ENCODE results near the gene MZT2A. TPM values are rescaled to one million over a fixed set of nuclear protein-coding genes. Genes with fewer than 3 reads are reported as not detected.
"Not testable (repeated sequence)": the region's sequence is repeated elsewhere in the genome, so short reads cannot be mapped to it uniquely, and the experiment has no call there.

The MZT2A gene
- total and polyA plus RNA-seq, 5 donors from 2014 or later = 97.9 to 201 (median 122) TPM

DNA sequence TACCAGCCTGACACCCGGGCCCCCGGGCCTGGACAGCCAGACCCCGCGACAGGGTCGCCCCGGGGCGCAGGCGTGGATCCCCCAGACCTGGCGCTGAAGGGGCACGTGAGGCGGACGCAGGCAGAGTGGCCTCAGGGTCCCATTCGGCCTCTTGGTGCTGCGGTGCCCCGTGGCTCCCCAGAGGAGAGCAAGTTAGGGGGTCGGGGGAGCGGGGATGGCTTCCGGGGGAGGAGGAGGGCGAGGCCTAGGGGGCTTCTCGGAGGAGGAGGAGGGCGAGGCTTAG lies 46.7 kb downstream of the MZT2A start:
- H3K4me3 Mint-ChIP-seq; H3K36me3 Mint-ChIP-seq; H3K9me3 Mint-ChIP-seq; H3K36me3 ChIP-seq (ENCODE audit: control insufficient read depth, insufficient read depth, low read length); H3K4me1 ChIP-seq (ENCODE audit: control insufficient read depth, insufficient read depth, low read length, poor library complexity, severe bottlenecking); DNase-seq; H3K9me3 ChIP-seq (ENCODE audit: control insufficient read depth in 2 of 2, low read length in 2 of 2); H3K27me3 Mint-ChIP-seq; H3K27ac Mint-ChIP-seq; H3K27ac ChIP-seq (ENCODE audit: insufficient read depth, low read length, poor library complexity, severe bottlenecking); ATAC-seq (ENCODE audit: low read depth in 2 of 2); H3K4me3 ChIP-seq (ENCODE audit: low read depth, low read length); H3K4me1 Mint-ChIP-seq; H3K27me3 ChIP-seq (ENCODE audit: control insufficient read depth, insufficient read depth, low read length): not testable (repeated sequence)

DNA sequence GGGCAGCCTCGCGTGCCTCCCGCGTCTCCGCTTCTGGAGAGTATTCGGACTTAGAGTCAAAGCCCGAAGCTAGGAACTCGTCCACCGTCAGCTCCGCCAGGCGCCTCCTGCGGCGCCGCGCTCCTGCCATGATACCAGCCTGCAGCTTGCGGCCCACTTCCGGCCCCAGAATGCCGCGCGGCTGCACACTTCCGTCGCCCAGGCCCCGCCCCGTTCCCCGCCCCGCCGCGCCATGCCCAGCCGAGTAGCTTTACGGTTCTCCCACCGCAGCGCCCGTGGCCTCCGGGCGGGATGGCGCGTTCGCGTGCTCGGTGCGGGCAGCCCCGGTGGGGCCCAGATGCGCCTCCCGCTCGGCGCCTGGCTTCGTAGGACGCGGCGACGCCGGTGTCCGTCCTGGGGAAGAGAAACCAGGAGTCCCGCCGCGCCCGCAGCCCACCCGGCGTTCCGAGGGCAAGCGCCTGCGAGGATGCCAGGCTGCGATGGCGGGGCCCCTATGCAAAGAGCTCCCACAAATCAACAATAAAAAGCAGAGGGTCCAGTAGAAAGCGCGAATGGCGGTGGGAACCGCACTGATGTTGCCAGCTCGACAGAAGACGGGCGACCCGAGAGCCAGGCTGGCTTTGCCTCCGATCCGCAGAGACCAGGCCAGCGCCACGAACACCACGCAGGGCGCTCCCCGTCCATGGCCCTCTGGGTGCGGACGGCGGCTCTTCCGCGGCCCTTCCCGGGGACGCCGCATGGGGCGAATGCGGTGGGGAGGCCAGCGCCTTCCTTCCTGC lies 47.3 kb downstream of the MZT2A start:
- ATAC-seq (ENCODE audit: low read depth in 2 of 2); H3K27ac Mint-ChIP-seq; H3K27me3 Mint-ChIP-seq; H3K9me3 ChIP-seq (ENCODE audit: control insufficient read depth in 2 of 2, low read length in 2 of 2); H3K4me1 ChIP-seq (ENCODE audit: control insufficient read depth, insufficient read depth, low read length, poor library complexity, severe bottlenecking); DNase-seq; H3K4me3 Mint-ChIP-seq; H3K9me3 Mint-ChIP-seq; H3K36me3 ChIP-seq (ENCODE audit: control insufficient read depth, insufficient read depth, low read length); H3K27me3 ChIP-seq (ENCODE audit: control insufficient read depth, insufficient read depth, low read length); H3K36me3 Mint-ChIP-seq; H3K27ac ChIP-seq (ENCODE audit: insufficient read depth, low read length, poor library complexity, severe bottlenecking); H3K4me3 ChIP-seq (ENCODE audit: low read depth, low read length); H3K4me1 Mint-ChIP-seq: not testable (repeated sequence)

DNA sequence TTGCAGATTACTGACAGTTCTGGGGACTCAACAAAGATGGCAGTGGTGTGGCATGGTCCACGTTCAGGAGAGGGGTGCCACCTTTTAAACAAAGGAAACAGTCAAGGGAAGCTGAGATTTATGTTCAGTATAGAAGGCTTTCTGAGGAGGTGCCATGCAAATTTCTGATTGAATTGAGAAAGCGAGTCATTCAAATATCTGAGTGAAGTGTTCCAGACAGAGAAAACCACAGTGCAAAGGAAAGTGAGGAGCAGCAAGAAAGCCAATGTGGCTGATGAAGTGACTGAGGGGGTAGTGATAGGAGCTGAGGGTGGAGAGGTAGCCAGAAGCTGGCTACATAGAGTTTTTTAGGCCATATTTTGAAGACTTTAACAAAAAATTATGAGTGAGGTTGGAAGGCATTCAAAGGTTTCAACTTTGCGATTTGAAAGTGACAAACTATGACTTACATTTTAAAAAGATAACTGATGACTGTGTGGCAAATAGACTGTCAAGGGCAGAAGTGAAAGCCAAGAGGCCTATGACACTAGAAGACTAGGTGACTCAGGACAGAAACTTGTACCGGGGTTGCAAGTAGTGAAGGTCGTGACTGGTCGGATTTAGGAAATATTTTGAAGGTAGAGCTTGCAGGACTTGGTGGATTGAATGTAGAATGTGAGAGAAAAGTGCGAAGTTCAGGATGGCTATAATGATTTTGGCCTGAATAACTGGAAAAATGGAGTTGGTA lies 51.3 kb downstream of the MZT2A start:
- not testable (repeated sequence) for H3K4me1 Mint-ChIP-seq; H3K27me3 ChIP-seq (ENCODE audit: control insufficient read depth, insufficient read depth, low read length); H3K9me3 ChIP-seq (ENCODE audit: control insufficient read depth in 2 of 2, low read length in 2 of 2); H3K36me3 ChIP-seq (ENCODE audit: control insufficient read depth, insufficient read depth, low read length); ATAC-seq (ENCODE audit: low read depth in 2 of 2); H3K9me3 Mint-ChIP-seq; H3K27ac ChIP-seq (ENCODE audit: insufficient read depth, low read length, poor library complexity, severe bottlenecking); H3K4me1 ChIP-seq (ENCODE audit: control insufficient read depth, insufficient read depth, low read length, poor library complexity, severe bottlenecking); H3K4me3 ChIP-seq (ENCODE audit: low read depth, low read length); H3K4me3 Mint-ChIP-seq; DNase-seq; H3K27me3 Mint-ChIP-seq; H3K36me3 Mint-ChIP-seq
- peak overlapping the region in 1 of 3 donors; percentile 71 for H3K27ac Mint-ChIP-seq

Other genes with a start within 250 kb of the MZT2A start
- not detected for gene RAB6D, start 128.2 kb downstream of the MZT2A start, total RNA-seq
- under 1 TPM in 1 of 4 donors, not detected in 3; 0.06 TPM for gene RAB6D, start 128.2 kb downstream of the MZT2A start, polyA plus RNA-seq
- not detected for gene TUBA3D, start 16.3 kb downstream of the MZT2A start, total RNA-seq
- gene TUBA3D, start 16.3 kb downstream of the MZT2A start, polyA plus RNA-seq = not detected
- gene CCDC74A, start 35.5 kb upstream of the MZT2A start, total RNA-seq = 0.49 TPM
- under 1 TPM in 2 of 4 donors, not detected in 2; 0.29 to 0.31 TPM for gene CCDC74A, start 35.5 kb upstream of the MZT2A start, polyA plus RNA-seq